Coronary artery (tissue), 2 donors: ENCODE measurements around the gene NR4A2.

Experiments used
- DNase-seq: peaks from one replicate; pipeline ENCODE4 v3.0.0-alpha.2; 2017; ENCODE audit warnings: low spot score
- H3K27ac ChIP-seq, 2 donors: fragments of 200-600 bp; sonication (generic); one replicate each; pipeline ENCODE4 v1.5.1; 2016 to 2019
- H3K4me3 ChIP-seq: fragments of 200-600 bp; sonication (generic); 2 replicates; pipeline ENCODE4 v1.5.1; 2016; ENCODE audit warnings: mild to moderate bottlenecking, moderate library complexity
- TF ChIP-seq, protein P1 (sequence below): fragments of 200-600 bp; sonication (generic); IDR thresholded peaks from one replicate; pipeline ENCODE4 v1.5.1; 2019; ENCODE audit warnings: antibody characterized with exemption

NR4A2 gene

DNA sequence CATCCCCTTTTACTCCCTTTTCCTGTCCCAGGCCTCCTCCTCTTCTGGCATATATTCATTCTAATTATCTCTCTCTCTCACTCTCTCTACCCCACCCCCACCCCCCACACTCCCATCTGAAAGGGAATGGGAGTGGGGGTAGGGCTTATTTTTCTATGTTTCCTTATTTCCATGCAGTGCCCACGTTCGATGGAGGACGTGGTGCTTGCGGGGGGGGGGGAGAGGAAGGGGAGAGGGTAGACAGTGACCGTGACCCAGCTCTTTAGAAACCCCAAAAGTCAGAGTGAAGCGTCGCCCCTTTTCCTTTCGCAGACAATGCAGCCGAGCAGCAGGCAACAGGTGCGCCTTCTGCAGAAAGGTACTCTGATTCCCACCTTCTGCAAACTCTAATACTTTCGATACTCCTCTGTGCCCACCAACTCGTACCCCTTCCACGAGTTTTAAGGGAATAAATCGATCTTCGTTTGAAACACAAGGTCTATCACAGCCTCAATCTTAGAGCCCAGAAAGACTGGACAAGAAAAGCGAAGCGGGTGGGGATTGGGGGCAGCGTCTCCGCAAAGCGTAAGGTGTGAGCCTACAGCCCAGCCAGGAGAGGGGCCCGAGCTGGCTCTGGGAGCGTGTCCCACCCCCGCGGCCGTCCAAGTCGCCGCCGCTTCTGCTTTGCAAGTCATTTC lies 891 bp upstream of the NR4A2 start:
- TF ChIP-seq, protein P1, sequence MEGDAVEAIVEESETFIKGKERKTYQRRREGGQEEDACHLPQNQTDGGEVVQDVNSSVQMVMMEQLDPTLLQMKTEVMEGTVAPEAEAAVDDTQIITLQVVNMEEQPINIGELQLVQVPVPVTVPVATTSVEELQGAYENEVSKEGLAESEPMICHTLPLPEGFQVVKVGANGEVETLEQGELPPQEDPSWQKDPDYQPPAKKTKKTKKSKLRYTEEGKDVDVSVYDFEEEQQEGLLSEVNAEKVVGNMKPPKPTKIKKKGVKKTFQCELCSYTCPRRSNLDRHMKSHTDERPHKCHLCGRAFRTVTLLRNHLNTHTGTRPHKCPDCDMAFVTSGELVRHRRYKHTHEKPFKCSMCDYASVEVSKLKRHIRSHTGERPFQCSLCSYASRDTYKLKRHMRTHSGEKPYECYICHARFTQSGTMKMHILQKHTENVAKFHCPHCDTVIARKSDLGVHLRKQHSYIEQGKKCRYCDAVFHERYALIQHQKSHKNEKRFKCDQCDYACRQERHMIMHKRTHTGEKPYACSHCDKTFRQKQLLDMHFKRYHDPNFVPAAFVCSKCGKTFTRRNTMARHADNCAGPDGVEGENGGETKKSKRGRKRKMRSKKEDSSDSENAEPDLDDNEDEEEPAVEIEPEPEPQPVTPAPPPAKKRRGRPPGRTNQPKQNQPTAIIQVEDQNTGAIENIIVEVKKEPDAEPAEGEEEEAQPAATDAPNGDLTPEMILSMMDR: no peak
- H3K4me3 ChIP-seq: peak overlapping the region; percentile 87
- peak overlapping the region; percentile 100 for H3K27ac ChIP-seq
- DNase-seq: peak; percentile 78

DNA sequence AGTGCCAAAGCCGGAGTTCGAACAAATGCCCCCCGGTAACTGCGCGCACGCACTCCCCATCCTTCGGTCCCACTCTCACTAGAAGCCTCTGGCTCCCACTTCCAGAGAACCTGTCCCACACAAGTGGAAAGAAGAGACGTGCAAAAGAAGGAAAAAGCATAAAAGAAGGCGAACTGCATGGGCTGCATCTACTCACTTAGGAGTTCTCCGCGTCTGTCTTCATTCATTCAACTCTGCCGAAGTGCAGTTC lies 312 bp downstream of the NR4A2 start:
- H3K4me3 ChIP-seq: peak overlapping the region; percentile 87
- DNase-seq: no peak
- H3K27ac ChIP-seq: peak overlapping the region; percentile 100
- TF ChIP-seq, protein P1: no peak

DNA sequence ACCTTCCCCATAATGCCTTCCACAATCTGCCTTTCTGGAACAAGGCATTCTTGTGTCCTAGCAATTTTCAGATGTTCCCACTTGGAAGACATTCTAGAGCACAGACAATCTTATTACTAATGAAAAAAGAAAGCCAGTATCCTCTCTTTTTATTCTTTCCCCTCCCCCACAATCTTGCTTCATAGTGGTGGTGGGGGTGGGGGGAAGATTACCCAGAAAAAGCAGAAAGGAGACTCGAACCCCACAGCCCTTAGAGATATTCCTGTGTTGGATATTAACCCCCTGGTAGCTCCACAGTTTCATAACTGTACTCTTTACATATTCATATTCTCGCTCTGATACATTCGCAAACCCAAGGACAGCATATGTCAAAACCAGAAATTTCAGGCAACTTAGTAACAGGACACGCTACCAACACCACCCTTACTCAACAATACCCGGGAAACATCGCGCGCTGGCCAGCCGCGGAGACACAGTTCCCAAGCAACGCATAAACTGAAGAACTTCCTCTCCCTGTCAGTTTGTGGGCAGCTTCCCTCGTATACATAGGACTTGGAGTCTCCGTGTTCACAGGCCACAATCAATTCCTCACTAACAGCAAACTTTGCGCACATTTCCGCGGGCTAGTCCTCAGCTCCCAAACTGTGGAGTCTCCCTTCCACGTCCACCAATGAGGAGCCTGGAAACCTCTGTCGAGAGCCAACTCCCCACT lies 793 bp downstream of the NR4A2 start:
- peak overlapping the region; percentile 100 for H3K27ac ChIP-seq
- peak overlapping the region; percentile 87 for H3K4me3 ChIP-seq
- TF ChIP-seq, protein P1: no peak
- peak; percentile 94 for DNase-seq

DNA sequence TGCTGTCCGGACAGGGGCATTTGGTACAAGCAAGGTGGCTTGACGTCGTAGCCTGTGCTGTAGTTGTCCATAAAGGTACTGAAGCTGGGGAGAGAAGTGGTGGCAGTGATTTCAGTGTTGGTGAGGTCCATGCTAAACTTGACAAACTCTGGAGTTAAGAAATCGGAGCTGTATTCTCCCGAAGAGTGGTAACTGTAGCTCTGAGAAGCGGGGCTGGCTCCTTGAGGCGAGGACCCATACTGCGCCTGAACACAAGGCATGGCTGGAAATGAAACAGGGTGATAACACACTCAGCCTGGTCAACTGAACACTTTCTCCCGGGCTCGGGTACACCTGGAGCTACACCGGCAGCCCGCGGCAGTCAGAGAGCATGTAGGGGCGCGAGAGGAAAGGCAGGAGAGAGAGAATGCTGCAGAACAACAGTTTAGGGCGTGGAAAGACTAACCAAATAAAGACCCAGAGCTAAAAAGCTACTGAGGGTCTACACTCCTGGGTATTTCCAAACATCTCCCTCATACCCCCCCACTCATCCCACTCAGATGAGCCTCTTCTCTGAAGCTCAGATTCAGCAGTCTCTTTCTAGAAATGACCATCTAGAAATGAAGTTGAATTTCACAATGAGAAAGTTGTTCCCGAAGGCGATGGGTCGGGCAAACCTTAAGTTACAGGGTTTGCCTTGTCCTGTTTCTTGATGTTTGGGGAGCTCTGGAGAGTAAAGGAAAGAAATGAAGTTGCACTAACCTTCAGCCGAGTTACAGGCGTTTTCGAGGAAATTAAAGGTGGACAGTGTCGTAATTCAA lies 2.4 kb downstream of the NR4A2 start:
- Histone ChIP-seq H3K27ac (no peak overlapping the region), H3K4me3 (peak overlapping the region; percentile 45)
- TF ChIP-seq, protein P1: no peak
- no peak for DNase-seq

DNA sequence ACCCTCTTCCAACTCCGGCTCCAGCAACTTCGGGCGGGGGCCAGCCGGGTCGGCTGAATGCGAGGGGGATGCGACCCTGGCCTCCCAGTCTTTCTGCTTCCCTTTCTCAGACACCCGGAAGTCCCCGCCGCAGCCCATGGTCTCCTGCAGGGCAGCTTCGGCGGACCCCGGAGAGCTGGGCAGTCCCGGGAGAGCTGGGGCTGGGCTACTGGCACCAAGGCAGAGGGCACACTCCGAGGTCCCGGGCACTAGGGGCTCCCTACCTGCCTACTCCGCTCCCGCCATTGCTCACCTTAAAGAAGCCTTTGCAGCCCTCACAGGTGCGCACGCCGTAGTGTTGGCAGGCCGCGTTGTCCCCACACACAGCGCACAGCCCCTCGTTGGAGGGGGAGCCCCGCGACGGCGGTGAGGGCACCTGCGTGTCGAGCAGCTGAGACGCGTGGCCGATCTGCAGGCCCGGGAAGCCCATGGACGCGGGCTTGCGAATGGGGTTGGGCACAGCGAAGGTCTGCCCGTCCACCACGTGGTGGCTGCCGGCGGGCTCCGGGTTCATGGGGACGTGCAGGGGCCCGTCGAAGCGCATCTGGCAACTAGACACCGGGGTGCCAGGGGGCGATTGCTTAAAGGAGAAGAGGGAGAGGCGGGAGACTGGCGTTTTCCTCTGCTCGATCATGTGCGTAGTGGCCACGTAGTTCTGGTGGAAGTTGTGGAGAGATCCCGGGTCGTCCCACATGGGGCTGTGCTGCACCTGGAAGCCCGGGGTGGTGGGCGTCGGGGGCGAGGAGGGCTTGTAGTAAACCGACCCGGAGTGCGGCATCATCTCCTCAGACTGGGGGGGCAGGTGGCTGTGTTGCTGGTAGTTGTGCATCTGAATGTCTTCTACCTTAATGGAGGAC lies 3.2 kb downstream of the NR4A2 start:
- TF ChIP-seq, protein P1: no peak
- no peak for DNase-seq
- Histone ChIP-seq H3K27ac (no peak overlapping the region), H3K4me3 (peak overlapping the region; percentile 45)

DNA sequence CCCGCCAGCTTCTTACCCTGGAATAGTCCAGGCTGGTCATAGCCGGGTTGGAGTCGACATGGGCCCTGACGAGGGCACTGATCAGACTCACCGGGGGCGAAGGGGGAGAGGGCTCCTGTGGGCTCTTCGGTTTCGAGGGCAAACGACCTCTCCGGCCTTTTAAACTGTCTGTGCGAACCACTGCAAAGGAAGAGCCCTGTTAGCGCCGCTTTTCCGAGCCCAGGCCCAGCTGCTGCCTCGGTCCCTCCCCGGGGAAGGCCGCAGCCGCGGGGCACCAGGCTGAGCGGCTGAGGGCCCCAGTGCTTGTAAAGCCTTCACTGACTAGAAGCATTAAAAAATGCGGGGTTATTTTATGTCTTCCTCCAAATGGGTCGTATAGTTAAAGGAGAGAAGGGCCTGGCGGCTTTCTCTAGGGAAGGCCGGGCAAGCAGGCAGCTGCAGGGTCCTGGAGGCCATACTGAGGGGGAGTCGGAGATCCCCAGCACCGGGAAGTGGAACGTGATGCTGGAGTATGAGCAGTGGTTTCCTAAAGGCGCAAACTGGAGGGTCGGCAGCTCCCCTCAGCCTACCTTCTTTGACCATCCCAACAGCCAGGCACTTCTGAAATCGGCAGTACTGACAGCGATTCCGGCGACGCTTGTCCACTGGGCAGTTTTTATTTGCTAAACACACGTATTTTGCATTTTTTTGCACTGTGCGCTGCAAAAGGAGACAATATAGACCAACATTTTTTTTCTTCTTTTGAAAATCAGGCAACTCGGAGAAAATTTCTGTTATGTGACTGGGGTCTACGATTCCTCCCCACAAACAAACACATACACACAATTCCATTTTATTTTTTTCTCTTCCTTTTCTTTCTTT lies 4.5 kb downstream of the NR4A2 start:
- TF ChIP-seq, protein P1: no peak
- DNase-seq: no peak
- no peak overlapping the region for H3K27ac ChIP-seq
- H3K4me3 ChIP-seq: no peak overlapping the region
